Measurements from ENCODE around the gene NEK1.

GRCh38 chr4:169376421-169376820, 236.0 kb downstream of the NEK1 start:
- TF ChIP-seq CTCF (IDR thresholded peaks at IDR 0.05), result no peak
- TF ChIP-seq POLR2A (IDR thresholded peaks at IDR 0.05), result no peak
